Stimulated activated CD8-positive, alpha-beta memory T cell treated with anti-CD3 and anti-CD28 coated beads, Interleukin-12 subunit alpha, Interleukin-12 subunit beta, amount 100 ng/mL, for 4 hours (primary cell): Measurements from ENCODE around the gene UBE2U.

Experiments used
- DNase-seq: peaks from one replicate; pipeline ENCODE4 v3.0.0-alpha.2; 2020; ENCODE audit warnings: low read depth

UBE2U gene, protein sequence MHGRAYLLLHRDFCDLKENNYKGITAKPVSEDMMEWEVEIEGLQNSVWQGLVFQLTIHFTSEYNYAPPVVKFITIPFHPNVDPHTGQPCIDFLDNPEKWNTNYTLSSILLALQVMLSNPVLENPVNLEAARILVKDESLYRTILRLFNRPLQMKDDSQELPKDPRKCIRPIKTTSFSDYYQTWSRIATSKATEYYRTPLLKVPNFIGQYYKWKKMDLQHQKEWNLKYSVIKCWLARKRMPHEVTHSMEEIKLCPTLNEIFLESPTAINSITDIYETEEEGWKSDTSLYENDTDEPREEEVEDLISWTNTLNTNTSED

GRCh38 chr1:64203420-64203819, at the start of gene UBE2U:
TSS of gene UBE2U (plus strand) at chr1:64203623. CDS start at chr1:64204051, 428 bp downstream.
- DNase-seq, result no peak

DNA sequence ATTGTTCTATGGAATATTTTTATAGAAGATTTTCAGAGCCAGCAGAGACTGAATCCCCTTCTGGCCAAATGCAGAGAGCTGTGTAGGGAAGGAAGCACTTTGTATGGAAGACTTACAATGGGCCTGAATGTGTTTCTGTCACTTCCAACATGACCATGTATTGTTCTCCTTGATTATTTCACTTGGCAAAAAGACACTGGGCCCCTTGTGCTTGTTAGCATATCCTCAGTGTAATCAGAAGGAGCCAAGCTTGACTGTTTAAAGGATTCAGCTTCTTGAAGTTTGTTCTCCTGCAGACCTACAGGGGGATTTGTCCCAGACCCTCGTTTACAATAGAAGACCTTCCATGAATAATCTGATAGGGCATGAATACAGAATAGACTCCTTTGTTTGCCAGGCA, 48.1 kb upstream of the UBE2U start:
- no peak for DNase-seq

DNA sequence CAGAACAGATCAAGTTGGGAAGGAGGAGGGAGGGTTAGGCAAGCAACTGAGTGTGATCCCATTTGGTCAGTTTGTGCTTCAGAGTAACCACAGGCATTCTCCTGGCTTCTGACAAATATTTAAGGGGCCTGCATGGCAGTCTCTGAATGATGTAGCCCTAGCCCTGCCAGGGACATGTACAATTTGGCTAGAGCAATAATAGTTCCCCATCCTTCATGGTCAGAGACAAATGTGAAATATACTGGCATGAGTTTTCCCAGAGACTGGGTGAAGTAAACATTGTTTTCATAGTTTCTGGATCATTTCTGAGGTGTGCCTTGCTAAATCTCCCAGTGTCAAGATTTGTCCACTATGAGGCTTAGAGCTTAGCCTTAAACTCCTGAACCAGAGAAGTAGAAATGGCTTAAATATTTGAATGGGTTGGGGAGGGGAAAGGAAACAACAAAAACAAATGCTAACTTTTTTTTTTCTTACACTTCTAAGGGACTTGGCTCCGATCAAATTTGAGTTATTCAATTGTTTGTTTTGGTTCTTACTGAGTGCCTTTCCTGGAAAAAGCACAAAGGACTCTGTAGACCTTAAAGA, 42.0 kb upstream of the UBE2U start:
- DNase-seq, result no peak

GRCh38 chr1:64162151-64162550, 41.3 kb upstream of the UBE2U start:
- no peak for DNase-seq

DNA sequence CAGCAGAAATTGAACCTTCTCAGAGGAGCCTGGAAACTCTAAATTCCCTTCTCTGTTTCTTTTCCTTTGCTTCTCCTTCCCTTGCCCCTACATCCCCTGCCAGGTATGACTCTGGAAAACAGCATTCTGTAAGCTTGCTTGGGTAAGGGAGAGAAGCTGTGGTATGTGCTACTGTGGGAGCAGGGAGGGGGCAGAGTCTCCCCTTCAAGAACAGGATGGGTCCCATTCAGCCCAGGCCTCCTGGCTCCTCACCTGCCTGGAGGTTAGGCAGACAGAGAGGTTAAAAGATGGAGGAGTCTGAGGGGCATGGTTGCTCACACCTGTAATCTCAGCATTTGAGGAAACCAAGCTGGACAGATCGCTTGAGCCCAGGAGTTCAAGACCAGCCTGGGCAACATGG, 40.6 kb upstream of the UBE2U start:
- no peak for DNase-seq

DNA sequence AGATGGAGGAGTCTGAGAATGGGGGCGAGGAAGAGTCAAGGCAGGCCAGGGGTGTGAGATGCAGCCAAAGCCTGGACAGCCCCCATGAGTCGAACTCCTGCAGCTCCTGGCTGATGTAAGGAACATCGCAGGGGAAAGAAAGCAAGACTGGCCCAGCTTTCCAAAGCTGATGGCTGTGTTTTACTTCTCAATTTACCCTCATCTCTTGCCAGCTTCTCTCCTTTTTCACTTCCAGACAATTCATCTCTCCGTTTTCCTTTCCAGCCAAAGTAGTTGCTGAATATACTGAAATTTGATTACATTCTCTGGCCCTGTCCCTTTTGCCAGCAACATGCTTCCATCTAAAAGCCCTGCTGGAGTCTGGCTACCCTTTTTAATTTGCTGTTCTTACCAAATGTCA, 40.0 kb upstream of the UBE2U start:
- no peak for DNase-seq

DNA sequence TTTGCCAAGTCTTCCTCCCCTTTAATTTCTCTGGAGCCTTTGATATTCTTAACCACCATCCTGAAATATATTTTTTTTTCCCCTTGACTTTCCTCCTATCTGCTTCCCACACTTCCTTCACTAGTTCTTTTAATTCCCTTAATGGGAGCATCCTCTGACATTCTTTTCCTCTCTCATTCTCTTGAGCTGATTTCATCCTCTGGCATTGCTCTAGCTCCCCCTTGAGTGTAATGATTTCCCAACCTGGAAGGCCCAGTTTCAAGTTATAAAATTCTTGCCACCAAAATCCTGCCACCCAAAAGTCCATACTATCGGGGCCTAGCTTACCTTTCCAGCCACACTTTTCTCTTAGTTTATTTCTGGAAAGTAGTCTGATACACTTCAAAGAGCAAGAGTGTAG, 39.5 kb upstream of the UBE2U start:
- DNase-seq, result no peak

GRCh38 chr1:64166629-64167028, 36.8 kb upstream of the UBE2U start:
- DNase-seq, result no peak

DNA sequence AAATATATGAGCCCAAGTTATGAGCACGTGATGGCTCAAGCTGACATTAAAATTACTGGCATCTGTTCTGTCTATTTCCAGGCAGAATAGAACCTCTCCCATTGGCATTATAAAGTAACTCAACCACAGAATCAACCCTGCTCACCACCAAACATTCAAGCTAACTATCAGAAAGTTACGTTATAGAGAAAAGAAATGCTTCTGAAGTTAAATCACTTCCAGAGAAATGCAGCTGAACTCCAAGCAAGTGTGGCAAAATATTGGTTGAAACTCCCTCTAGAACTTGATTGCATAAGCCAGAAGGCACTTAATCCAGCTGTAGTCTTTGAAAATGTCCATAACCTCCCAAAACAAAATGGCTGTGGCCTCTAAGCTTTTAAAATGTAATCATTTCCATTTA, 36.2 kb upstream of the UBE2U start:
- DNase-seq, result no peak

DNA sequence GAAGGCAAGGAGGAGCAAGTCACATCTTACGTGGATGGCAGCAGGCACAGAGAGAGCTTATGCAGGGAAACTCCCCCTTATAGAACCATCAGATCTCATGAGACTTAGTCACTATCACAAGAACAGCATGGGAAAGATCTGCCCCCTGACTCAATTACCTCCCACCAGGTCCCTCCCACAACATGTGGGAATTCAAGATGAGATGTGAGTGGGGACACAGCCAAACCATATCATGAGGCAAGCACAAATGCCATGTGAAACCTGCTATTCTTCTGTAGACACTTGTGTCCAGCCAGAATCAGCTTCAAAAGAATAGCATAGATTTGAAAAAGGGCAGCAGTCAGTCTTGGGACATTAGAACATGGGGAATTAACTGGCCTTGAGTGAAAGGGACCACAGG, 32.2 kb upstream of the UBE2U start:
- DNase-seq, result no peak

- DNase-seq, result no peak
Observed at GRCh38 chr1:64171797-64172281, 31.6 kb upstream of the UBE2U start.

GRCh38 chr1:64172458-64172983, 30.9 kb upstream of the UBE2U start:
- DNase-seq, result no peak

- no peak for DNase-seq
Observed at GRCh38 chr1:64173336-64173940, 30.0 kb upstream of the UBE2U start.

DNA sequence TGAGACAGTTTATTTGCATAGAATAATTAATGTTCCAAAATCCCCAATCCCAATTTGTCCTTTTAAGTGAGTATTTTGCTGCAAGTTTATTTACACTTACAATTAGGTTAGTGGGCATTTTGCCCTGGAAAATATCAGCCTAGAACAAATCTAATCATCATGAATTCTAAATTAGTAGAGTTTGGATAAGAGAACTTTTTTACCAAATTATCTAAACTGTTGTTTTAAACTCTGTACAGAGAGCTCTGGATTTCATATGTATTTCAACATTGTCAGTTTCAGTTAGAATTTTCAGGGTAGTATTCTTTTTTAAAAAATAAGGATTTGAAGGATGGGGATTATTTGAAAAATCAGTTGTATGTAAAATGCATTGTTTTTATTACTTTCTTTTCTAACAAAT, 27.8 kb upstream of the UBE2U start:
- DNase-seq, result no peak

DNA sequence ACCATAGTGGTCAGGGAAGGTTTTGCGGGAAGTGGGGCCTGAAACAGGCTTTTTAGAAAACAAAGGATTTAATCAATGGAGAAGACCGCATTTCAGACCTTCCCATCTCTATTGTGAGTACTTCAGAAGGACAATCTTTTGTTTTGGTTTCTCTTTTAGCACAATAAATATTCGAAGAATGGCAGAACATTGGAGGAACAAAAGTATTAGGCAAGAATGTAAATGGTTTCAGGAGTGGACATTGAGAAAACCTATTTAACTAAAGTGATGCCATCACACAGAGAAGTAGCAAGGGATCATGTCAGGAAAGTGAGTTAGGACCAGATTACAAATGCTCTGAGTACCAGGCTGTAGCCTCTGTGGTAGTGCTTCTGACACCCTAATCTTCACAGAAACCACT, 26.8 kb upstream of the UBE2U start:
- DNase-seq, result no peak

- no peak for DNase-seq
Observed at GRCh38 chr1:64179588-64179987, 23.8 kb upstream of the UBE2U start.

DNA sequence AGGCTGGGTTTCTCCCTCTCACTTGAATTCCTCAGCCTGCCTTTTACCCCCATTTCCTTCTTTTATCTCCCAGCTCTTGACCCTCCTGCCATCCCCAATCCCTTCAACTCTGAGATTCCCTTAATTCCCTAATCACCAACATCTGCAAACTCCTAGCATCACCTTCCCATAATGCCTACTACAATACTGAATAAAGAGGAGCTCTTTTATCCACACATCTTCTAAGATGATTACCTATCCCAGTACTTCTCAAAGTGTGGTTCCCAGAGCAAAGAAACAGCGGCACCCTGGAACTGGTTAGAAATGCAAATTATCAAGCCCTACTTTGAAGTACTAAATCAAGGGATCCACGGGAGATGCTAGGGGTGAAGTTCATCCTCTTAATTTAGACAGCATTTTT, 21.2 kb upstream of the UBE2U start:
- no peak for DNase-seq

GRCh38 chr1:64183395-64184002, 19.9 kb upstream of the UBE2U start:
- no peak for DNase-seq

GRCh38 chr1:64184003-64184440, 19.4 kb upstream of the UBE2U start:
- DNase-seq, result no peak

DNA sequence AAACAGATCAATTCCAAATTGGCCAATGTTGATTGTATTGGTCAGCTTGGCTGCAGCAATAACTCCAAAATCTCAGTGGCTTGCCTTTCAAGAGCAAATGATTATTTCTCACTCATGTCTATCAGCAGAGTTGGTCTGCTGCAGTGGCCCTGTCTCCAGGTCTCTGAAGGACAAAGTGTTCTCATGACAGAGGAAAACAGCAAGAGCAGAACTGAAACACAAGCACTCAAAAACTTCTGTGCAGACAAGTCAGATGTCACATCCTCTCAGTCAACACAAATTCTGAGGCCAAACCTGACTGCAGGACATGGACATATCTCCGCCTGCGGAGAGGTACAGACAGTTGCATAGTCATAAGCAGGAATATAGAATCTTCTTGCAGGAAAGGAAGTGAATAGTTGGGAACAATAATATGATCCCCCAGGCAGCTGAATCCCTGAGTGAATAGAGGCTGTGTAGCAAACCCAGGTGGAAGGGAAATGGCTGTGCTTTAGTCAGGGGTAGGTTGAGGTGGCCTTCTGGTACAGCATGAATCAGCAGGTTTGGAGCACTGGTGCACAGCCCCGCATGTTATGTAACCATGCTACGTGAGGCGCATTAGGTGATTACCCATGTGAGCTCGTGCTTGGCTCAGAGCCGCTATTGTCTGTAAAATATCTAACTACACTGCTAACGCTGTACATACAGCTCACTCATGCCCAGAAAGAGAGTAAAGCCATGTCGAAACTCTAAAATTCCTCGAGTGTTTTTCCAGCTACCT, 17.1 kb upstream of the UBE2U start:
- no peak for DNase-seq

DNA sequence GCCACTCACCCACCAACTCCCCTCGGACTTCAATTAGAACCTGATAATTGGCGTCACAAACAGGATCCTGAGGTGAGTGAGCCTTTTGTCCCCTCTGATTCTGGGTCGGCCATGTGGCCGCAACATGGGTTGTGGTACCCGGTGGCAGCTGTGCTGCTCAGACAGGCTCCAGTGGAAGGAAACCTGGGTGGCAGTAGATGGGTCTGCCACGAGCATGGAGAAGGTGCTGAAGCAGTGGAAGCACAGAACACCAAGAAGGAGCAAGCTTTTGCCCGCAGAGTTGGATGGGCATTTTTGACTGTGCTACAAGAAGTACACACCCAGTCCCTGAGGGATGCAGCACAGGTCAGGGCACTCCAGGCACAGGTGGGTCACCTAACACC, 16.5 kb upstream of the UBE2U start:
- DNase-seq, result no peak

DNA sequence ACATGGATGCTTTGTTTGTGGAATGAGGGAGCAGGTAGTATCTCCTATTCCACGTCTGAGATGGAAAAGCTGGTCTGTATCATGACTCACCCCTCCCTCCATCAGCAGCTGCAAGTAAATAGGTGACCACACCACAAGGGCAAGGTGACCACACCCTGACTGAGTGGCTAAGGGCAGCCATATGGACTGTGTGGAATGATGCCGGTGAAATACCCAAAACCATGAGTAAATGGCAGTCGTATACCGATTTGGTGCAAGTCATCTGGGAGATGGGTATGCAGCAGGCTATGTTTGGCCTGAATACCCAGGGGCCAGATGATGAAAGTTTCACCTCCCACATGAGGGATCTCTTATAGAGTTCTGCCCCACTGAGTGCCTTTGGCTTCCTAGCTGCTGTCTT, 15.8 kb upstream of the UBE2U start:
- no peak for DNase-seq
